Psoas muscle (tissue), 8 donors: ENCODE data around the gene LTC4S. TPM values are rescaled to one million over a fixed set of nuclear protein-coding genes. Genes with fewer than 3 reads are reported as not detected.

Source experiments
- ATAC-seq, 4 donors: fragments of 200-7000 bp; cut with Tn5 transposase; one replicate each; pipeline ENCODE4 v1.9.1; 2020; ENCODE audit warnings: moderate library complexity in 3 of 4, mild to moderate bottlenecking in 2 of 4
- DNase-seq, 2 donors: peaks; one replicate each; pipeline ENCODE4 v3.0.0-alpha.2; 2020
- H3K27ac ChIP-seq: fragments of 200-600 bp; one replicate; pipeline ENCODE4 v1.8.0; 2022
- H3K27me3 ChIP-seq, 3 donors: fragments of 200-600 bp in 1 of 3; one replicate each; pipeline versions ENCODE4 v1.6.1 to v1.8.0; 2013 to 2022; ENCODE audit warnings: low read length in 2 of 3, mild to moderate bottlenecking in 2 of 3, moderate library complexity in 1 of 3; ENCODE audit not compliant: insufficient read depth in 3 of 3
- H3K36me3 ChIP-seq, 2 donors: fragments of 200-600 bp in 1 of 2; one replicate each; pipeline versions ENCODE4 v1.6.1 to v1.8.0; 2013 to 2022; ENCODE audit warnings: low read depth in 1 of 2, mild to moderate bottlenecking in 1 of 2, moderate library complexity in 1 of 2; ENCODE audit not compliant: insufficient read depth in 1 of 2
- H3K4me1 ChIP-seq: fragments of 200-600 bp; one replicate; pipeline ENCODE4 v1.8.0; 2022
- H3K4me3 ChIP-seq: fragments of 200-600 bp; one replicate; pipeline ENCODE4 v1.8.0; 2022; ENCODE audit warnings: mild to moderate bottlenecking
- H3K9me3 ChIP-seq: fragments of 200-600 bp; one replicate; pipeline ENCODE4 v1.8.0; 2022
- CTCF ChIP-seq: fragments of 200-600 bp; IDR thresholded peaks from one replicate; pipeline ENCODE4 v1.8.0; 2022; ENCODE audit warnings: antibody characterized with exemption
- WGBS, 3 donors: extraction: QIAGEN DNeasy Blood & Tissue Kit; methylation state at CpG; one replicate each; pipeline versions ENCODE4 v1.1.6 to v1.1.7; 2013; 5-methylcytosine and 5-hydroxymethylcytosine counted together
- intact Hi-C, 2 donors: fragments of 100-400 bp; cut with DNase I; formaldehyde crosslinking; loops; one replicate each; pipeline versions ENCODE4 v1.11.0 to v1.14.2; 2022
- polyA plus RNA-seq, 3 donors: library from polyadenylated mRNA; stranded (reverse); fragments of 200-250 nt; gene quantifications; one replicate each; pipeline ENCODE4 v1.2.3, GENCODE V29; 2013
- total RNA-seq, 4 donors: library from RNA; stranded (reverse); fragmentation: NEBNext Ultra II Directional in 2 of 4; extraction: Animal tissue kit (Norgen Biotek cat#: 25700) in 2 of 4; gene quantifications; one replicate each; pipeline versions ENCODE4 v1.2.1 to v1.2.4, GENCODE V29; 2021 to 2023
- donor health status: healthy with polysubstance abuse.
- donor health status: DM: no; HTN: no; CAD: no; lungs with moderate emphysema.
- donor health status: Bipolar disorder and iron deficiency.
- donor health status: healthy.
- donor health status: DM: yes; HTN: yes; CAD: no.
- donor health status: DM: no; HTN: no; CAD: no.
- donor health status: DM: no; HTN: no; CAD: no.
- donor health status: DM: yes; HTN: yes; CAD: no.

LTC4S gene
- total and polyA plus RNA-seq, 7 donors: 1.5 to 6.7 (median 2.2) TPM

- no peaks in the 10 kb centered on the region for H3K27me3 ChIP-seq
- peaks cover 0 to 19% of the 10 kb centered on the region in 2 donors for H3K36me3 ChIP-seq
- 36 to 61% (median 38%) methylated on average over 14 of the region's 14 CpGs for WGBS, 3 donors
- DNase-seq: peak in 1 of 2 donors; percentile 71
- H3K27ac ChIP-seq: peak overlapping the region; percentile 100
- peaks cover 36% of the 10 kb centered on the region for H3K4me1 ChIP-seq
- no peaks in the 10 kb centered on the region for H3K9me3 ChIP-seq
- intact Hi-C loops: no loop called here
- ATAC-seq: no peak
- TF ChIP-seq CTCF: no peak
- peak overlapping the region; percentile 99 for H3K4me3 ChIP-seq
These were observed 24.3 kb downstream of the LTC4S start for GRCh38 chr5:179817890-179818745.

DNA sequence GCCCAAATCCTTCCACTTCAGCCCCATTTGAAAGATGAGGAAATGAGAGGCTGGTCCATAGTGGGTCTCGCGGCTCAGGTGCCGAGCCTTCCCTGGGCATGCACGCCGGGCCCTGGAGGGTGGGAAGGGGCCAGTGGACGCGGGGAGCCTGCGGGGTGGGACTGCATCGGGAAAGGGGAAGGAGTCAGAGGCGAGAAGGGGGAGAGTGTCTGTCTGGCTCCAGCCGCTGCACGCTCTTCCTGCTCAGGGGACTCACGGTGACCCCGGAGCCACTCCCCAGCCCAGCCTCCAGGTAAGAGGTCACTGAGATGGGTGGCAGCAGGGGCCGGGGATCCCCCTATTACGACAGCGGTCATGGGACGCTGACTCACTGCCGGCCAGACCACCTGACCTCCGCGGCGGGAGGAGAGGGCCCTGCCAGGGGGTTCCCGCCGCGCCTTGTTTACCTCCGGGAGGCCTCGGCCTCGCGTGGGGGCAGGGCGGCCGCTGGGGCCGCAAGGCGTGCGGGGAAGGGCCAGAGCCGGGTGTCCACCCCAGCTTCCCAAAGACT is 25.0 kb downstream of the LTC4S start:
- Histone ChIP-seq H3K9me3 (no peaks in the 10 kb centered on the region), H3K36me3 (peaks cover 2 to 26% of the 10 kb centered on the region in 2 donors), H3K4me3 (peak overlapping the region; percentile 99), H3K27me3 (no peaks in the 10 kb centered on the region), H3K4me1 (peaks cover 43% of the 10 kb centered on the region), H3K27ac (peak overlapping the region; percentile 100)
- ATAC-seq (peak; percentile 71 to 79 (median 77)), DNase-seq (peak; percentile 95 to 98)
- 0 to 1% (median 1%) methylated on average over 17 to 35 of the region's 35 CpGs for WGBS, 3 donors
- intact Hi-C loops: loop anchor here in 1 of 2 donors (1.0 kb wide), 1 partner anchor 87 kb away; the partner anchor contains the start of gene MAML1
- no peak for TF ChIP-seq CTCF

DNA sequence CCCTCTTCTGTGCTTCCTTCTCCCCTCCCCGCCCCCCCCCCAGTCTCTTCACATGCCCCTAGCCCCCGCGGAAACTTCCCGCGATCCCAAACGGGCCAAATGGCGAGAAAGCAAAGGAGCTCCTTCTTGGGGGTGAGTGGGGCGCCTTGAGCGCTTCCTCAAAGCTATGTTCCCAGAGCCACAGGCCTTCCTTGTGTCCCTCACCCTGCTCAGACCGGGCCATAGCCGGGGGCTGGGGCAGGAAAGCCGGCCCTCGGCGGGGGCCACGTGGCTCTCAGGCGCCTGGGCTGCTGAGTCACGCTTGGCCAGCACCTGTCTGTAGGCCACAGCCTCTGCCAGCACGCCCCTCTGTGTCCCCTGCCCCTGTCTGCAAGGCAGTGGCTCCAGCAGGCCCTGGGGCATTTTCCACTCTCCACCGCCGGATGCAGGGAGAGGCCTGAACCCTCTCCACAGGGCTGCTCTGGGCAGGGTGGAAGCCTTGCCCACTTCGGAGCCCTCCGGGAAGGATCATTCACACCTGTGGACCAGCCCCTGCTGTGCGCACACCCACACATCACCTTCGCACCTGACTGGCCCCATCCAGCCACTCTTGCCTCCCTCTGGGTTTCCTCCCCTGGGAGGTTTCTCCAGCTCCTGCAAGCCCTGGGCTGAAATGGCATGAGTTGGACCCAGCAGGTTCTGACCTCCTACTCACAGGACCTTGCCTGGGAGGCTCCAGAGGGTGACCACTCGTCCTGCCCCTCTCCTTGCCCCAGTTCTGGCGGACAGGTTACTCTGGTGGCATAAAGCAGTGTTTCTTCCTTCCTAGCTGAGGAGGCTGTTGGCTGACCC is 25.7 kb downstream of the LTC4S start:
- peak; percentile 57 to 67 (median 60) for ATAC-seq
- WGBS, 3 donors: 12 to 21% (median 14%) methylated on average over 23 to 26 of the region's 26 CpGs
- peak; percentile 81 to 91 for DNase-seq
- Histone ChIP-seq H3K36me3 (peaks cover 2 to 29% of the 10 kb centered on the region in 2 donors), H3K4me3 (peak overlapping the region; percentile 99), H3K9me3 (no peaks in the 10 kb centered on the region), H3K27me3 (no peaks in the 10 kb centered on the region), H3K4me1 (peaks cover 50% of the 10 kb centered on the region), H3K27ac (peak overlapping the region; percentile 100)
- TF ChIP-seq CTCF: no peak
- intact Hi-C loops: loop anchor here in 1 of 2 donors (1.0 kb wide), 1 partner anchor 87 kb away; the partner anchor contains the start of gene MAML1

- Histone ChIP-seq H3K4me3 (peak overlapping the region; percentile 99), H3K36me3 (peaks cover 7 to 35% of the 10 kb centered on the region in 2 donors), H3K9me3 (no peaks in the 10 kb centered on the region), H3K27ac (peak overlapping the region; percentile 100), H3K4me1 (peaks cover 55% of the 10 kb centered on the region), H3K27me3 (no peaks in the 10 kb centered on the region)
- TF ChIP-seq CTCF: no peak
- ATAC-seq (peak in 3 of 4 donors; percentile 1 to 9 (median 2)), DNase-seq (no peak)
- 10 to 31% (median 10%) methylated on average over 12 of the region's 12 CpGs for WGBS, 3 donors
- intact Hi-C loops: no loop called here
These were observed 26.3 kb downstream of the LTC4S start for GRCh38 chr5:179820127-179820482.
